Suprapubic skin (tissue), 4 donors: Measurements from ENCODE around the gene AFP.

Experiments used
- CTCF ChIP-seq, 2 donors: fragments of 200-600 bp in 1 of 2; fragments of 450-650 bp in 1 of 2; sonication (generic) in 1 of 2; IDR thresholded peaks; one replicate each; pipeline ENCODE4 v1.5.1; 2016 to 2019; ENCODE audit warnings: antibody characterized with exemption in 2 of 2, mild to moderate bottlenecking in 1 of 2, moderate library complexity in 1 of 2
- POLR2A ChIP-seq, 2 donors: fragments of 450-650 bp; IDR thresholded peaks; one replicate each; pipeline ENCODE4 v1.6.1; 2017; ENCODE audit warnings: antibody characterized with exemption in 2 of 2, mild to moderate bottlenecking in 2 of 2, moderate library complexity in 2 of 2
- POLR2AphosphoS5 ChIP-seq, 3 donors: sonication (generic); formaldehyde crosslinking; IDR thresholded peaks; one replicate each; pipeline ENCODE4 v1.6.1; 2017; ENCODE audit warnings: antibody characterized with exemption in 3 of 3

GRCh38 chr4:73404457-73404856 is 31.6 kb upstream of the AFP start:
- no peak for TF ChIP-seq POLR2A (IDR thresholded peaks at IDR 0.05)
- no peak for TF ChIP-seq CTCF (IDR thresholded peaks at IDR 0.05)
- no peak for TF ChIP-seq POLR2AphosphoS5 (IDR thresholded peaks at IDR 0.05)
